HG03354 (cell line): Measurements from ENCODE around the gene DLG2.
A peak's percentile ranks its signal among the peaks of the same experiment; 100 is the strongest.

Experiments
- ATAC-seq: cut with Tn5 transposase; IDR thresholded peaks from one replicate; pipeline ENCODE4 v1.9.1; 2021; ENCODE audit warnings: mild to moderate bottlenecking; ENCODE audit not compliant: unreplicated experiment, poor library complexity, severe bottlenecking

The DLG2 gene

GRCh38 chr11:85589373-85589772 is 37.8 kb downstream of the DLG2 start:
- no peak for ATAC-seq

- peak; percentile 71 for ATAC-seq
These were observed 45.0 kb downstream of the DLG2 start for GRCh38 chr11:85582111-85582510.

GRCh38 chr11:85575388-85575787 is 51.8 kb downstream of the DLG2 start:
- no peak for ATAC-seq

GRCh38 chr11:85572056-85572455 is 55.1 kb downstream of the DLG2 start:
- no peak for ATAC-seq

GRCh38 chr11:85569525-85569924 is 57.6 kb downstream of the DLG2 start:
- no peak for ATAC-seq

- no peak for ATAC-seq
These were observed 68.7 kb downstream of the DLG2 start for GRCh38 chr11:85558411-85558810.

GRCh38 chr11:85551881-85552280 is 75.3 kb downstream of the DLG2 start:
- no peak for ATAC-seq

GRCh38 chr11:85541683-85542082 is 85.5 kb downstream of the DLG2 start:
- no peak for ATAC-seq

- no peak for ATAC-seq
These were observed 86.4 kb downstream of the DLG2 start for GRCh38 chr11:85540635-85541205.

GRCh38 chr11:85540181-85540580 is 87.0 kb downstream of the DLG2 start:
- no peak for ATAC-seq

GRCh38 chr11:85539740-85540139 is 87.4 kb downstream of the DLG2 start:
- ATAC-seq: no peak

GRCh38 chr11:85539029-85539689 is 88.0 kb downstream of the DLG2 start:
- ATAC-seq: no peak

GRCh38 chr11:85536438-85536837 is 90.7 kb downstream of the DLG2 start:
- no peak for ATAC-seq

- ATAC-seq: no peak
These were observed 92.3 kb downstream of the DLG2 start for GRCh38 chr11:85534806-85535205.

- no peak for ATAC-seq
These were observed 95.8 kb downstream of the DLG2 start for GRCh38 chr11:85531191-85531897.

- no peak for ATAC-seq
These were observed 96.5 kb downstream of the DLG2 start for GRCh38 chr11:85530634-85531033.

GRCh38 chr11:85526564-85526963 is 100.6 kb downstream of the DLG2 start:
- ATAC-seq: no peak

- ATAC-seq: no peak
These were observed 101.5 kb downstream of the DLG2 start for GRCh38 chr11:85525686-85526085.

- no peak for ATAC-seq
These were observed 109.9 kb downstream of the DLG2 start for GRCh38 chr11:85517272-85517671.

- no peak for ATAC-seq
These were observed 131.2 kb downstream of the DLG2 start for GRCh38 chr11:85495918-85496317.

GRCh38 chr11:85494396-85494795 is 132.7 kb downstream of the DLG2 start:
- ATAC-seq: no peak
